ENCODE measurements around the gene PCDHA1. TPM values are rescaled to one million over a fixed set of nuclear protein-coding genes. Genes with fewer than 3 reads are reported as not detected.
"Not testable (repeated sequence)": the region's sequence is repeated elsewhere in the genome, so short reads cannot be mapped to it uniquely, and the experiment has no call there.

The PCDHA1 gene
- total RNA-seq, 1 experiment from 2014 or later: not detected

DNA sequence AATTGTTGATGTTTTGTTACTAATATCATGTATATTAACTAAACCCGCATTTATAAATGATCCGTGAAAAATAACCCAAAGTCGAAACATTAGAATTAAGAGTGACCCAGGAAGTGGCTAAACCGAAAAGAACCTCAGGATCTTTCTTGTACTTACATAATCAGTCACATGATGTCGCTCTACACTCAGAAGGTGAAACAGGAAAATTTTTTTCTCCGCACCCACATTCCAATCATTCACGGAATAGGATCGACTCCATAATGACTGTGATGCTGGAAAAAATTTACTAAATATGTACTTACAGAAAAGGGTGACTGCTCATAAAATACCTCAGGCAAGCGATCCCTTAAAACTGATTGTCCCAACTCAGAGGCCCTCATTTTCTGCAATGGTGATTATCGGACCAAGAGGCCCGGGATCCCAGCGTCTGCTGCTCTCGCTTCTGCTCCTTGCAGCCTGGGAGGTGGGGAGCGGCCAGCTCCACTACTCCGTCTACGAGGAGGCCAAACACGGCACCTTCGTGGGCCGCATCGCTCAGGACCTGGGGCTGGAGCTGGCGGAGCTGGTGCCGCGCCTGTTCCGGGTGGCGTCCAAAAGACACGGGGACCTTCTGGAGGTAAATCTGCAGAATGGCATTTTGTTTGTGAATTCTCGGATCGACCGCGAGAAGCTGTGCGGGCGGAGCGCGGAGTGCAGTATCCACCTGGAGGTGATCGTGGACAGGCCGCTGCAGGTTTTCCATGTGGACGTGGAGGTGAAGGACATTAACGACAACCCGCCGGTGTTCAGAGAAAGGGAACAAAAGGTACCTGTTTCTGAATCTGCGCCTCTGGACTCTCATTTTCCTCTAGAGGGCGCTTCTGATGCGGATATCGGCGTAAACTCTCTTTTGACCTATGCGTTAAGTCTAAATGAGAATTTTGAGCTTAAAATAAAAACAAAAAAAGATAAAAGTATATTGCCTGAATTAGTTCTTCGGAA is 89.4 kb downstream of the PCDHA1 start, which contains the start of gene PCDHA12:
TSS of gene PCDHA12 (plus strand) at position 224 of the 981 bp plus-strand sequence. CDS start at position 389, 165 bp downstream.
- TF ChIP-seq, protein P1, sequence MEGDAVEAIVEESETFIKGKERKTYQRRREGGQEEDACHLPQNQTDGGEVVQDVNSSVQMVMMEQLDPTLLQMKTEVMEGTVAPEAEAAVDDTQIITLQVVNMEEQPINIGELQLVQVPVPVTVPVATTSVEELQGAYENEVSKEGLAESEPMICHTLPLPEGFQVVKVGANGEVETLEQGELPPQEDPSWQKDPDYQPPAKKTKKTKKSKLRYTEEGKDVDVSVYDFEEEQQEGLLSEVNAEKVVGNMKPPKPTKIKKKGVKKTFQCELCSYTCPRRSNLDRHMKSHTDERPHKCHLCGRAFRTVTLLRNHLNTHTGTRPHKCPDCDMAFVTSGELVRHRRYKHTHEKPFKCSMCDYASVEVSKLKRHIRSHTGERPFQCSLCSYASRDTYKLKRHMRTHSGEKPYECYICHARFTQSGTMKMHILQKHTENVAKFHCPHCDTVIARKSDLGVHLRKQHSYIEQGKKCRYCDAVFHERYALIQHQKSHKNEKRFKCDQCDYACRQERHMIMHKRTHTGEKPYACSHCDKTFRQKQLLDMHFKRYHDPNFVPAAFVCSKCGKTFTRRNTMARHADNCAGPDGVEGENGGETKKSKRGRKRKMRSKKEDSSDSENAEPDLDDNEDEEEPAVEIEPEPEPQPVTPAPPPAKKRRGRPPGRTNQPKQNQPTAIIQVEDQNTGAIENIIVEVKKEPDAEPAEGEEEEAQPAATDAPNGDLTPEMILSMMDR (IDR thresholded peaks at IDR 0.05; ENCODE audit: unreplicated experiment): peak; percentile 68
- Mint-ChIP-seq H3K27me3 (ENCODE audit: insufficient read depth, unreplicated experiment) (no peaks in the 10 kb centered on the region), H3K36me3 (ENCODE audit: insufficient read depth, unreplicated experiment) (peaks cover 12% of the 10 kb centered on the region), H3K4me1 (ENCODE audit: insufficient read depth, unreplicated experiment) (peaks cover 4% of the 10 kb centered on the region), H3K9me3 (ENCODE audit: unreplicated experiment) (peaks cover 11% of the 10 kb centered on the region), H3K4me3 (ENCODE audit: unreplicated experiment) (peak within 1 kb of the TSS; percentile 86), H3K27ac (ENCODE audit: low read depth, unreplicated experiment) (peak within 1 kb of the TSS; percentile 92)
- ChIA-PET CTCF (interaction anchor here (0.6 to 5.9 kb wide), 63 partner anchors 9 to 1831 kb away, joined by 3 to 121 read pairs (median 4); partner anchors contain the start of genes HARS1, HARS2, PCDHA10 and PCDHA5), POLR2A (interaction anchor here (0.6 to 4.6 kb wide), 26 partner anchors 13 to 421 kb away, joined by 3 to 179 read pairs (median 4); partner anchors contain the start of genes HARS1, HARS2, IK and NDUFA2)
- DNase-seq (ENCODE audit: unreplicated experiment): peak; percentile 76
- intact Hi-C loops (cut with micrococcal nuclease): loop anchor here (1.0 kb wide), 3 partner anchors 51 to 165 kb away; partner anchors contain the start of gene PCDHAC1
- BruUV-seq (replicated peaks): TSS peak; percentile 79

- CTCF ChIA-PET: interaction anchor here (1.1 to 5.9 kb wide), 12 partner anchors 11 to 186 kb away, joined by 3 to 121 read pairs (median 13); partner anchors contain the start of genes HARS1, HARS2, PCDHA10 and PCDHAC1
- BruUV-seq (replicated peaks); DNase-seq (ENCODE audit: unreplicated experiment); intact Hi-C loops (cut with micrococcal nuclease); H3K27me3 Mint-ChIP-seq (ENCODE audit: insufficient read depth, unreplicated experiment); H3K27ac Mint-ChIP-seq (ENCODE audit: low read depth, unreplicated experiment); H3K4me1 Mint-ChIP-seq (ENCODE audit: insufficient read depth, unreplicated experiment): not testable (repeated sequence)
- POLR2A ChIA-PET: interaction anchor here (0.9 to 4.6 kb wide), 4 partner anchors 12 to 164 kb away, joined by 5 to 179 read pairs (median 33); partner anchors contain the start of gene PCDHAC1
- H3K4me3 Mint-ChIP-seq (ENCODE audit: unreplicated experiment): peak overlapping the region; percentile 86
- H3K9me3 Mint-ChIP-seq (ENCODE audit: unreplicated experiment): peaks cover 17% of the 10 kb centered on the region
- H3K36me3 Mint-ChIP-seq (ENCODE audit: insufficient read depth, unreplicated experiment): peaks cover 17% of the 10 kb centered on the region
Measured at GRCh38 chr5:140876541-140877261, 90.8 kb downstream of the PCDHA1 start.

DNA sequence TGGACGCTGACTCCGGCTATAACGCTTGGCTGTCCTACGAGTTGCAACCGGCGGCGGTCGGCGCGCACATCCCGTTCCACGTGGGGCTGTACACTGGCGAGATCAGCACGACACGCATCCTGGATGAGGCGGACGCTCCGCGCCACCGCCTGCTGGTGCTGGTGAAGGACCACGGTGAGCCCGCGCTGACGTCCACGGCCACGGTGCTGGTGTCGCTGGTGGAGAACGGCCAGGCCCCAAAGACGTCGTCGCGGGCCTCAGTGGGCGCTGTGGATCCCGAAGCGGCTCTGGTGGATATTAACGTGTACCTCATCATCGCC is 91.3 kb downstream of the PCDHA1 start:
- POLR2A ChIA-PET: interaction anchor here (0.9 kb wide), 1 partner anchor 125 kb away, joined by 5 read pairs; no protein-coding TSS in a partner anchor
- no TSS peak for BruUV-seq (replicated peaks)
- peaks cover 4% of the 10 kb centered on the region for H3K4me1 Mint-ChIP-seq (ENCODE audit: insufficient read depth, unreplicated experiment)
- TF ChIP-seq, protein P1 (IDR thresholded peaks at IDR 0.05; ENCODE audit: unreplicated experiment): no peak
- no peak overlapping the region for H3K4me3 Mint-ChIP-seq (ENCODE audit: unreplicated experiment)
- H3K9me3 Mint-ChIP-seq (ENCODE audit: unreplicated experiment): peaks cover 17% of the 10 kb centered on the region
- H3K27ac Mint-ChIP-seq (ENCODE audit: low read depth, unreplicated experiment): no peak overlapping the region
- CTCF ChIA-PET: interaction anchor here (3.7 to 5.9 kb wide), 3 partner anchors 48 to 164 kb away, joined by 45 to 121 read pairs (median 80); partner anchors contain the start of gene PCDHAC1
- no peaks in the 10 kb centered on the region for H3K27me3 Mint-ChIP-seq (ENCODE audit: insufficient read depth, unreplicated experiment)
- peaks cover 18% of the 10 kb centered on the region for H3K36me3 Mint-ChIP-seq (ENCODE audit: insufficient read depth, unreplicated experiment)
- intact Hi-C loops (cut with micrococcal nuclease): no loop called here
- DNase-seq (ENCODE audit: unreplicated experiment): no peak

- ChIA-PET POLR2A (interaction anchor here (2.2 kb wide), 1 partner anchor 11 kb away, joined by 12 read pairs; no protein-coding TSS in a partner anchor), CTCF (interaction anchor here (0.8 to 1.6 kb wide), 3 partner anchors 45 to 152 kb away, joined by 3 to 4 read pairs (median 3); no protein-coding TSS in a partner anchor)
- Mint-ChIP-seq H3K4me1 (ENCODE audit: insufficient read depth, unreplicated experiment) (no peaks in the 10 kb centered on the region), H3K9me3 (ENCODE audit: unreplicated experiment) (peaks cover 17% of the 10 kb centered on the region), H3K27me3 (ENCODE audit: insufficient read depth, unreplicated experiment) (no peaks in the 10 kb centered on the region), H3K36me3 (ENCODE audit: insufficient read depth, unreplicated experiment) (peaks cover 6% of the 10 kb centered on the region), H3K4me3 (ENCODE audit: unreplicated experiment) (no peak within 1 kb of the TSS), H3K27ac (ENCODE audit: low read depth, unreplicated experiment) (no peak within 1 kb of the TSS)
- BruUV-seq (replicated peaks): no TSS peak
- TF ChIP-seq, protein P1 (IDR thresholded peaks at IDR 0.05; ENCODE audit: unreplicated experiment): no peak
- intact Hi-C loops (cut with micrococcal nuclease): no loop called here
- DNase-seq (ENCODE audit: unreplicated experiment): no peak
Measured at GRCh38 chr5:140881889-140882590, 96.1 kb downstream of the PCDHA1 start, which contains the start of gene PCDHA13. Gene PCDHA13 (plus strand): TSS chr5:140882124. CDS start chr5:140882269, 145 bp downstream.
